Measurements from ENCODE around the gene MLLT10.

MLLT10 gene

GRCh38 chr10:21512573-21513404 lies 21.2 kb upstream of the MLLT10 start:
- H3K4me3 ChIP-seq (ENCODE audit: low read depth, low read length), result peak overlapping the region; percentile 12
- TF ChIP-seq, protein P1, sequence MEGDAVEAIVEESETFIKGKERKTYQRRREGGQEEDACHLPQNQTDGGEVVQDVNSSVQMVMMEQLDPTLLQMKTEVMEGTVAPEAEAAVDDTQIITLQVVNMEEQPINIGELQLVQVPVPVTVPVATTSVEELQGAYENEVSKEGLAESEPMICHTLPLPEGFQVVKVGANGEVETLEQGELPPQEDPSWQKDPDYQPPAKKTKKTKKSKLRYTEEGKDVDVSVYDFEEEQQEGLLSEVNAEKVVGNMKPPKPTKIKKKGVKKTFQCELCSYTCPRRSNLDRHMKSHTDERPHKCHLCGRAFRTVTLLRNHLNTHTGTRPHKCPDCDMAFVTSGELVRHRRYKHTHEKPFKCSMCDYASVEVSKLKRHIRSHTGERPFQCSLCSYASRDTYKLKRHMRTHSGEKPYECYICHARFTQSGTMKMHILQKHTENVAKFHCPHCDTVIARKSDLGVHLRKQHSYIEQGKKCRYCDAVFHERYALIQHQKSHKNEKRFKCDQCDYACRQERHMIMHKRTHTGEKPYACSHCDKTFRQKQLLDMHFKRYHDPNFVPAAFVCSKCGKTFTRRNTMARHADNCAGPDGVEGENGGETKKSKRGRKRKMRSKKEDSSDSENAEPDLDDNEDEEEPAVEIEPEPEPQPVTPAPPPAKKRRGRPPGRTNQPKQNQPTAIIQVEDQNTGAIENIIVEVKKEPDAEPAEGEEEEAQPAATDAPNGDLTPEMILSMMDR (conservative IDR thresholded peaks at IDR 0.05; ENCODE audit: low read depth, low read length), result no peak
- no peak for DNase-seq (ENCODE audit: low read depth)

DNA sequence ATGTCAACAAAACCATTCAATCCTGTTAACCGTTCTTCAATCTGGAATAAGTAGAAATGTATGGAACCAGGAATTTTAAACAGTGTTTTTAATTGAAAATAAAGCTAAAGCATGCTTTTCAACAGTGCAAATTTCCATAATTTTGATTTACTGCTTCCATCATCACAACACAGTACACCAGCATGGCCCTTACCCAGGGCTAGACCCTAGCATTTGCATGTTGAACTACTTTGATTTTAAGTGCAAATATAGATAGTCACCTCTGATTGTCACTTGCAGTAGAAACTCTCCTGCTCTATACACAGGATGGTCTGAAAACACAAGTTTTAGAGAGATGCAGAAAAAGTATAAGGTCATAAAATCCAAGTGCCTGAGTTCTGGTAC lies 20.6 kb upstream of the MLLT10 start:
- no peak overlapping the region for H3K4me3 ChIP-seq (ENCODE audit: low read depth, low read length)
- TF ChIP-seq, protein P1 (conservative IDR thresholded peaks at IDR 0.05; ENCODE audit: low read depth, low read length), result no peak
- DNase-seq (ENCODE audit: low read depth), result no peak

DNA sequence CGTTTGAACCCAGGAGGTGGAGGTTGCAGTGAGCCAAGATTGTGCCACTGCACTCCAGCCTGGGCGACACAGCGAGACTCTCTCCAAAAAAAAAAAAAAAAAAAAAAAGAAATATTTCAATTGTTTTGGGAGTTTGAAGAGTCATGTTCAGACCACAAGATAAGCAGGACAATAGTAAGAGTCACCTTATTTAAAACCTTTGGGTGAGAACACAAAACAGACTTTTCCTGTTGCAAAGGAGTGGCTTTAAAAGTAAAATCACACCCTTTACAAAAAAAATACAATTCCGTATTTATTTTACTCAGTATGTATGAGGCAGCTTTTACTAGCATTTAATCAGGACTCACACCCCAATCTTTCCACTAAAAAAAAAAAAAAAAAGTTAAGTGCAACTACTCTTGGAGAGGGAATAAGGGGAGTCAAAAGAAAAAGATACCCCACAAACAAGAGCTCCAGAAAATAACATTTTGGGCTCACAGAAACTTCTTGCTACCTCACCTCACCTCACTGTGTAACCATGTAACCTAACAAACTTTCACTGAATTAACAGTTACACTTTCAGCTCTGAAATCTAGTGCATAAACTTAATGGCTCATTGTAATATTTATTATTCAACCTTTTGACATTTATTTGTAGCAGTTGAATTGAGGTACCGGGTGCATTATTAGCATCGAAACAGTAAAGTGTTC lies 19.8 kb upstream of the MLLT10 start:
- H3K4me3 ChIP-seq (ENCODE audit: low read depth, low read length), result peak overlapping the region; percentile 61
- TF ChIP-seq, protein P1 (conservative IDR thresholded peaks at IDR 0.05; ENCODE audit: low read depth, low read length), result no peak
- DNase-seq (ENCODE audit: low read depth), result no peak

GRCh38 chr10:21514818-21515351 lies 19.1 kb upstream of the MLLT10 start:
- peak; percentile 58 for DNase-seq (ENCODE audit: low read depth)
- peak overlapping the region; percentile 61 for H3K4me3 ChIP-seq (ENCODE audit: low read depth, low read length)
- TF ChIP-seq, protein P1 (conservative IDR thresholded peaks at IDR 0.05; ENCODE audit: low read depth, low read length), result no peak

DNA sequence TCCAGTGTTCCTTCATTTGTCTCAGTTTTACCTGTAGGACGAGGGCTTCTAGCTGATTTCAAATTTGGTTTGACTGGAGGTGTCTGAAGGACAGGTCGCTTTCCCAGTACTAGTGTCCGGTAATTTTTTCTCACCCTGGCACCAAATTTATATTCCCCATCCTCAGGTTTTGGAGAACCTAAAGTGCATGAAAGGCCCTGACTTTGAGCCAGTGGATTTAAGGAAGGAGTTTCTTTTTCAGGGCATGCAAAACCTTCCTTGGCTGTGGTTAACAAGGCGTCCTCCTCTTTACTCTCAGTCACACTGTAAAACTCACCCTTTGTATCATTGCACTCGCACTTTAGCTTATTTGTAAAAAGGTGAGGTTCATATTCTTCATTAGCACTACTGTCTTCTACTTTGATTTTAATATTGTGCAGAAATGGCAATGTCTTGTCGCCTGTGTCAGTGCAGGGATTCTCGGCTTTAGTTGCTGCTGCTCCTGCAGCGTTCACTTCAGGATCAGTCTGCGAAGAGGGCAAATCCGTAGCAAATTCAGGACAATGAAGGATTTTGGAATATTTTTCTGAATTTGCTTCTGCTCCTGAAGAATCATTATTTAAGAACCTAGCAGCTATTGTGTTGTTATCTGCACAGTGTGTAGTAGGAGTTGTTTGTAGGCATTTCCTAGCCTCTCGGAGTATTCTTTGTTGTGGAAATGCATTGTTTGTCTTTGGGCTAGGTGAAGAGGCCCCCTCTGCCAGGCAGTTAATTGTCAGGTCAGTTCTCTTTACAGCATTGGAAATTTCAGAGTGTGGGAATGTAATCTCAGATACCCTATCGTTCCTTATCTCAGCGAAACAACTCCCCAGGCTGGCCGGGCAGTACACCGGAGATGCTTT lies 18.4 kb upstream of the MLLT10 start:
- peak overlapping the region; percentile 61 for H3K4me3 ChIP-seq (ENCODE audit: low read depth, low read length)
- TF ChIP-seq, protein P1 (conservative IDR thresholded peaks at IDR 0.05; ENCODE audit: low read depth, low read length), result no peak
- DNase-seq (ENCODE audit: low read depth), result no peak

DNA sequence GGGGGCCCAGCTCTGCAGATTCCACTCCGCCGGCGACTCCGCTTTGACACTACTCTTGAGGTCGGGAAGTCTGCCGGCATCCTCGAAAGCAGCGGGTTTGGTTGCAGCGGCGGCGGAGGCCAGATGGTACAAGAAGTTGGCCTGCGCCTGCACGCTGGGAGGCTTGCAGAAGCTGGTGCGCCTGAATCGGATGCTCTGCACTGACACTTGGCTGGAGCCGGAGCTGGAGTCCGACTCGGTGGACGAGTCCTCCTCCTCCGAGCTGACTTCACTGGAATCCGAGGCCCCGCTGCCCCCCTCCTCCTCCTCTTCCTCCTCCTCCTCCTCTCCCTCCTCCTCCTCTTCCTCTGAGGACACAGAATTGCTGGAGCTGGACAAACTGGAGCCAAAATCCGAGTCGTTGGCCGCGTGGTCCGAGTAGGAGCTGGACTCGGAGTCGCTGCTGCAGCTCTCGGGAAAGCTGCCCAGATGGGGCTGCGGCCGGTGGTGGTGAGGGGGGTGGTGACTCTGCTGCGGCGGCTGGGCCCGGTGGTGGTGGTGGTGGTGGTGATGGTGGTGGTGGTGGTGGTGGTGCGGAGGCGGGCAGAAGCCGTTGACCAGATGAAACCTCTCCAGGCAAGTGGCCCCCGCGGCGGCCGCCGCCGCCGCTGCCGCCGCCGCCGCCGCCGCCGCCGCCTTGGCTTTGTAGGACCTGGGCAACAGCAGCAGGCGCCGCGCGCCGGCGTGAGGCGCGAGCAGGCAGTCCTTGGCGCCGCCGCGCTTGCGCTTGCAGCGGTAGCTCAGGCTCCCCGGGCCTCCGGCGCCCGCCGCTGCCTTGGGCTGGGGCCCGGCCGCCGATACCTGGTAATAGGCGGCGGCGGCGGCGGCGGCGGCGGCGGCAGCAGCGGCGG lies 17.5 kb upstream of the MLLT10 start:
- peak; percentile 77 for DNase-seq (ENCODE audit: low read depth)
- H3K4me3 ChIP-seq (ENCODE audit: low read depth, low read length), result peak overlapping the region; percentile 61
- TF ChIP-seq, protein P1 (conservative IDR thresholded peaks at IDR 0.05; ENCODE audit: low read depth, low read length), result no peak

Measured in choroid plexus epithelial cell (primary cell).